Measurements from ENCODE around the gene TSSC4. TPM values are rescaled to one million over a fixed set of nuclear protein-coding genes. Genes with fewer than 3 reads are reported as not detected.
A peak's percentile ranks its signal among the peaks of the same experiment; 100 is the strongest.

The TSSC4 gene
- total and polyA plus RNA-seq, 2 of the 13 experiments (the other 11 are each of a cell fraction or from before 2014, with no cell fraction given), result 16.2 to 58.6 TPM

- no peak for TF ChIP-seq ZNF318 (CRISPR knock-in tag; IDR thresholded peaks at IDR 0.05)
- peak; percentile 83; the same call in 1 of the 2 replicates for TF ChIP-seq STAT6 (CRISPR knock-in tag; IDR thresholded peaks at IDR 0.05; ENCODE audit: borderline replicate concordance)
- no peak for TF ChIP-seq JUNB (CRISPR knock-in tag; IDR thresholded peaks at IDR 0.05; ENCODE audit: borderline replicate concordance)
- peak; percentile 83; the same call in 1 of the 2 replicates for TF ChIP-seq ZNF441 (CRISPR knock-in tag; IDR thresholded peaks at IDR 0.05; ENCODE audit: borderline replicate concordance)
- TF ChIP-seq USF2 (IDR thresholded peaks at IDR 0.05; ENCODE audit: low read depth, low read length), result no peak
- no peak; the same call in 1 of the 2 replicates for TF ChIP-seq USF2 (CRISPR knock-in tag; IDR thresholded peaks at IDR 0.05; ENCODE audit: borderline replicate concordance)
- no peak; the same call in 1 of the 2 replicates for TF ChIP-seq ZBTB26 (CRISPR knock-in tag; IDR thresholded peaks at IDR 0.05; ENCODE audit: borderline replicate concordance)
- 0 out of 2 replicates have a peak, but pooled peaks have one; percentile 16 for TF ChIP-seq ZBTB44 (CRISPR knock-in tag; IDR thresholded peaks at IDR 0.05)
Observed at GRCh38 chr11:2400069-2400761, at the start of gene TSSC4 (continued).

Data from HepG2 (cell line).